DND-41 (cell line): ENCODE measurements around the gene LPIN1.

ENCODE experiments used
- CTCF ChIP-seq: IDR thresholded peaks from 2 replicates; pipeline ENCODE4 v1.5.1; 2012; ENCODE audit warnings: borderline replicate concordance, low read length, moderate library complexity, mild to moderate bottlenecking; ENCODE audit not compliant: poor library complexity, severe bottlenecking; ENCODE audit errors: extremely low read depth
- EZH2 ChIP-seq: IDR thresholded peaks from 3 replicates; pipeline ENCODE4 v1.6.1; 2012; ENCODE audit warnings: borderline replicate concordance, low read depth, mild to moderate bottlenecking, moderate library complexity, low read length, inconsistent platforms; ENCODE audit not compliant: severe bottlenecking

GRCh38 chr2:11865805-11866204, 119.4 kb downstream of the LPIN1 start:
- TF ChIP-seq CTCF: no peak
- TF ChIP-seq EZH2: no peak
